Measurements from ENCODE around the gene HS3ST4. TPM values are rescaled to one million over a fixed set of nuclear protein-coding genes. Genes with fewer than 3 reads are reported as not detected.

HS3ST4 gene
- total and polyA plus RNA-seq, 2 donors (not counting 3 experiments of a cell fraction or from before 2014, with no cell fraction given): not detected

GRCh38 chr16:26158142-26158759, 466.5 kb downstream of the HS3ST4 start:
- no peak for DNase-seq (ENCODE audit: low read depth, low spot score)
- Histone ChIP-seq H3K27me3 (ENCODE audit: control insufficient read depth in 2 of 2, insufficient read depth in 2 of 2, low read length in 2 of 2) (no peaks in the 10 kb centered on the region), H3K9ac (replicated peaks; ENCODE audit: extremely low read depth, insufficient read depth, low read length) (no peak overlapping the region), H3K4me1 (ENCODE audit: control insufficient read depth, extremely low read depth, insufficient read depth, low read length) (no peaks in the 10 kb centered on the region), H4K20me1 (replicated peaks; ENCODE audit: control insufficient read depth, extremely low read depth, insufficient read depth, low read length) (no peaks in the 10 kb centered on the region), H3K79me2 (ENCODE audit: control insufficient read depth, insufficient read depth, low read length) (no peaks in the 10 kb centered on the region), H3K27ac (ENCODE audit: insufficient read depth, low read depth, low read length) (no peak overlapping the region), H3K36me3 (ENCODE audit: control insufficient read depth in 2 of 2, extremely low read depth in 1 of 2, insufficient read depth in 2 of 2, low read length in 2 of 2) (no peaks in the 10 kb centered on the region), H3K4me2 (ENCODE audit: insufficient read depth, low read length) (no peak overlapping the region), H3K9me1 (replicated peaks; ENCODE audit: control insufficient read depth, extremely low read depth, insufficient read depth, low read length) (no peaks in the 10 kb centered on the region), H2AFZ (ENCODE audit: low read depth, low read length) (no peak overlapping the region), H3K9me3 (replicated peaks; ENCODE audit: control insufficient read depth, insufficient read depth, low read length) (peaks cover 8% of the 10 kb centered on the region), H3K4me3 (replicated peaks in 1 of 3; ENCODE audit: insufficient read depth in 1 of 3, low read depth in 1 of 3, low read length in 3 of 3) (no peak overlapping the region)
- dilution Hi-C loops (cut with MboI; ENCODE audit: extremely low pct_ligation_motif_present, low sequenced_read_pairs): no loop called here
- BruUV-seq (replicated peaks): no TSS peak
- no peak for FAIRE-seq
- ChIA-PET CTCF (no interaction called here), POLR2A (no interaction called here)
- intact Hi-C loops (cut with micrococcal nuclease): no loop called here
- no peak for TF ChIP-seq JUN (IDR thresholded peaks at IDR 0.05; ENCODE audit: borderline replicate concordance, insufficient read depth, insufficient read length, low read depth)
- no peak for TF ChIP-seq CTCF (IDR thresholded peaks at IDR 0.05; ENCODE audit: extremely low read depth in 1 of 2, insufficient read depth in 1 of 2, low read depth in 1 of 2, low read length in 2 of 2)
- no peak for TF ChIP-seq EZH2 (IDR thresholded peaks at IDR 0.05; ENCODE audit: borderline replicate concordance, low read depth, low read length, severe bottlenecking)
- no peak for TF ChIP-seq FOS (IDR thresholded peaks at IDR 0.05; ENCODE audit: borderline replicate concordance, insufficient read depth, low read length)
- TF ChIP-seq MAX (IDR thresholded peaks at IDR 0.05; ENCODE audit: insufficient read depth, insufficient read length): no peak
- TF ChIP-seq MYC (IDR thresholded peaks at IDR 0.05; ENCODE audit: low read depth, low read length): no peak
- no peak for TF ChIP-seq POLR2AphosphoS5 (IDR thresholded peaks at IDR 0.05; ENCODE audit: insufficient read depth, low read depth, low read length)
- no peak for TF ChIP-seq GATA2 (IDR thresholded peaks at IDR 0.05; ENCODE audit: insufficient read depth, insufficient read length, low read depth, low read length)
- no peak for TF ChIP-seq POLR2A (IDR thresholded peaks at IDR 0.05; ENCODE audit: low read depth, low read length)

All from endothelial cell of umbilical vein (primary cell).